SK-N-MC (cell line): ENCODE results near the gene EGLN1.

Source experiments
- EZH2 ChIP-seq: fragments of 200-600 bp; sonication (generic); IDR thresholded peaks from one replicate; pipeline ENCODE4 v1.6.1; 2017; ENCODE audit warnings: antibody characterized with exemption
- FOXP2 ChIP-seq: optimal IDR thresholded peaks from 2 replicates; pipeline ENCODE3; 2011; ENCODE audit warnings: mild to moderate bottlenecking, moderate library complexity; ENCODE audit not compliant: insufficient read depth; ENCODE audit errors: extremely low read length, control extremely low read depth
- POLR2AphosphoS5 ChIP-seq: IDR thresholded peaks from 2 replicates; pipeline ENCODE4 v1.6.1; 2012; ENCODE audit warnings: mild to moderate bottlenecking, low read depth, low read length, borderline replicate concordance

GRCh38 chr1:231419147-231419546, 2.9 kb downstream of the EGLN1 start:
- TF ChIP-seq POLR2AphosphoS5 (no peak), EZH2 (no peak), FOXP2 (no peak)
